PC-3 (cell line): ENCODE measurements around the gene RGS9. TPM values are rescaled to one million over a fixed set of nuclear protein-coding genes. Genes with fewer than 3 reads are reported as not detected.

Experiments
- ATAC-seq: fragments of 200-7000 bp; cut with Tn5 transposase; 2 replicates; pipeline ENCODE4 v1.9.1; 2020; ENCODE audit warnings: mild to moderate bottlenecking, moderate library complexity
- BruUV-seq: library from RNA; stranded (reverse); fragments of 400-500 nt; replicated peaks from 2 replicates; lab custom pipeline; 2021; lab: Mats Ljungman, UMichigan
- CTCF ChIA-PET: fragments of 300-600 bp; sonication (Branson Sonifier 250); formaldehyde crosslinking; loops from one replicate; lab custom pipeline; 2022; ENCODE audit warnings: antibody characterized with exemption; lab: Charles Lee
- POLR2A ChIA-PET: fragments of 300-600 bp; sonication (Branson Sonifier 250); formaldehyde crosslinking; loops from one replicate; lab custom pipeline; 2022; ENCODE audit warnings: antibody characterized with exemption; ENCODE audit not compliant: unreplicated experiment; lab: Charles Lee
- DNase-seq: peaks from one replicate; pipeline ENCODE4 v3.0.0-alpha.2; 2015
- H2AFZ ChIP-seq: fragments of 300-600 bp; sonication (generic); 2 replicates; pipeline ENCODE4 v1.6.0; 2016; ENCODE audit warnings: antibody characterized with exemption, low read length
- H3F3A ChIP-seq: fragments of 300-600 bp; sonication (generic); one replicate; pipeline ENCODE4 v1.6.0; 2017; ENCODE audit warnings: antibody characterized with exemption, low read length, control low read depth, mild to moderate bottlenecking; ENCODE audit not compliant: unreplicated experiment
- H3K27ac ChIP-seq: fragments of 300-600 bp; sonication (generic); 2 replicates; pipeline ENCODE4 v1.5.1; 2016; ENCODE audit warnings: mild to moderate bottlenecking, low read length
- H3K27me3 ChIP-seq: fragments of 300-600 bp; sonication (generic); 2 replicates; pipeline ENCODE4 v1.6.1; 2016; ENCODE audit warnings: low read length, mixed read lengths
- H3K36me3 ChIP-seq: fragments of 300-600 bp; sonication (generic); 2 replicates; pipeline ENCODE4 v1.6.1; 2016; ENCODE audit warnings: low read depth, mixed run types, low read length, mixed read lengths
- H3K4me1 ChIP-seq: fragments of 300-600 bp; sonication (generic); 2 replicates; pipeline ENCODE4 v1.5.1; 2016; ENCODE audit warnings: low read length; ENCODE audit not compliant: insufficient read depth
- H3K4me2 ChIP-seq: fragments of 300-600 bp; sonication (generic); 2 replicates; pipeline ENCODE4 v1.6.0; 2016; ENCODE audit warnings: low read length
- H3K4me3 ChIP-seq: fragments of 300-600 bp; sonication (generic); 2 replicates; pipeline ENCODE4 v1.5.1; 2016; ENCODE audit warnings: mild to moderate bottlenecking, low read length, mixed read lengths
- H3K79me2 ChIP-seq: fragments of 300-600 bp; sonication (generic); 2 replicates; pipeline ENCODE4 v1.6.1; 2017; ENCODE audit warnings: low read length, mixed read lengths
- H3K9ac ChIP-seq: fragments of 300-600 bp; sonication (generic); 2 replicates; pipeline ENCODE4 v1.6.0; 2016; ENCODE audit warnings: mild to moderate bottlenecking, low read length
- H3K9me2 ChIP-seq: fragments of 300-600 bp; sonication (generic); replicated peaks from 2 replicates; pipeline ENCODE4 v1.6.1; 2016; ENCODE audit warnings: mixed run types, low read length, mixed read lengths
- H3K9me3 ChIP-seq: fragments of 300-600 bp; sonication (generic); 2 replicates; pipeline ENCODE4 v1.6.1; 2016; ENCODE audit warnings: low read length, mixed read lengths
- H4K20me1 ChIP-seq: fragments of 300-600 bp; sonication (generic); 2 replicates; pipeline ENCODE4 v1.6.1; 2016; ENCODE audit warnings: low read length, mixed read lengths
- EZH2phosphoT487 ChIP-seq: fragments of 300-600 bp; sonication (generic); IDR thresholded peaks from 2 replicates; pipeline ENCODE4 v1.6.1; 2018; ENCODE audit warnings: mild to moderate bottlenecking, antibody characterized with exemption, low read length, borderline replicate concordance
- intact Hi-C: fragments of 100-400 bp; cut with micrococcal nuclease; formaldehyde crosslinking; loops from 2 replicates; pipeline ENCODE4 v1.9.0; 2023
- total RNA-seq: library from RNA; depleted of rRNA; stranded (reverse); fragments of >200 nt; gene quantifications from 2 replicates; pipeline ENCODE4 v1.2.3, GENCODE V29; 2014
- TF ChIP-seq, protein P1 (sequence below): fragments of 300-600 bp; sonication (generic); conservative IDR thresholded peaks from 2 replicates; pipeline ENCODE4 v1.5.1; 2017; ENCODE audit warnings: antibody characterized with exemption, low read depth, mild to moderate bottlenecking, low read length

RGS9 gene
- total RNA-seq, 1 experiment from 2014 or later: 2.7 TPM

DNA sequence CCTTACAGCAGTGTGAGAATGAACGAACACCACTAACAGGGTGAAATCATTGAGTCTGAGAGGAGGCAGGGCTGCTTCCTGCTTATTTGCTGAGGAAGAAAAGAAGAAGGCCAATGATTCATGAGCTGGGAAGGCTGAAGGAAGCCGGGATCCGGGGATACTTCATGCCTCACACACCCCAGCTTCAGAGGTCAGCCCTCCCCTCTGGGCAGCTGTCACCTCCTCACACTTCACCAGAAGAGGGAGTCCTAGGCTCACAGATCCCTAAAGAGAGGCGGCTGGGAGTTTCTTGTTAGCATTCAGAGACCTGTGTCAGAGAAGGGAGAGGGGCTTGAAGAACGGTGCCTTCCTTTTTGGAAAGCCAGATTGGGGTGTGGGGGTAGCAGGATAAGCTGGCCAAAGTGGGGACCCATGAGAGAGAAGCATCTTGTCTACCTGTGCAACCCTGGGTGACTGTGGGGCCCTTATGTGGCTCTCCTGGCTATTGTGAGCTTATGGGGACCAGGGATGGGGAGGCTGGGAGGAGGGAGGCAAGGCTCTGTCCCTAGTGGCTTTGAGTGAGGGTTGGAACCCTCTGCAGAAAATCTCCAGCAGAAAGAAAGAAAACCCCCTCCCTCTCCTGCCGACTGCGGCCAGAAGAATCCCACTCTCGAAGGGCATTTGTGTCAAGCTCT is 94.6 kb downstream of the RGS9 start:
- Histone ChIP-seq H3K9me2 (no peaks in the 10 kb centered on the region), H3K9ac (no peak overlapping the region), H3K27me3 (no peaks in the 10 kb centered on the region), H4K20me1 (no peaks in the 10 kb centered on the region), H3F3A (no peaks in the 10 kb centered on the region), H2AFZ (no peak overlapping the region), H3K4me3 (no peak overlapping the region), H3K36me3 (no peaks in the 10 kb centered on the region), H3K4me1 (peaks cover 33% of the 10 kb centered on the region), H3K4me2 (no peak overlapping the region), H3K79me2 (no peaks in the 10 kb centered on the region), H3K27ac (no peak overlapping the region), H3K9me3 (no peaks in the 10 kb centered on the region)
- ATAC-seq: peak; percentile 90
- intact Hi-C loops: loop anchor here (1.0 to 5.0 kb wide), 4 partner anchors 53 to 934 kb away; no protein-coding TSS in a partner anchor
- CTCF ChIA-PET: interaction anchor here (0.5 to 0.9 kb wide), 8 partner anchors 30 to 934 kb away, joined by 3 to 12 read pairs (median 3); no protein-coding TSS in a partner anchor
- no peak for TF ChIP-seq EZH2phosphoT487
- TF ChIP-seq, protein P1, sequence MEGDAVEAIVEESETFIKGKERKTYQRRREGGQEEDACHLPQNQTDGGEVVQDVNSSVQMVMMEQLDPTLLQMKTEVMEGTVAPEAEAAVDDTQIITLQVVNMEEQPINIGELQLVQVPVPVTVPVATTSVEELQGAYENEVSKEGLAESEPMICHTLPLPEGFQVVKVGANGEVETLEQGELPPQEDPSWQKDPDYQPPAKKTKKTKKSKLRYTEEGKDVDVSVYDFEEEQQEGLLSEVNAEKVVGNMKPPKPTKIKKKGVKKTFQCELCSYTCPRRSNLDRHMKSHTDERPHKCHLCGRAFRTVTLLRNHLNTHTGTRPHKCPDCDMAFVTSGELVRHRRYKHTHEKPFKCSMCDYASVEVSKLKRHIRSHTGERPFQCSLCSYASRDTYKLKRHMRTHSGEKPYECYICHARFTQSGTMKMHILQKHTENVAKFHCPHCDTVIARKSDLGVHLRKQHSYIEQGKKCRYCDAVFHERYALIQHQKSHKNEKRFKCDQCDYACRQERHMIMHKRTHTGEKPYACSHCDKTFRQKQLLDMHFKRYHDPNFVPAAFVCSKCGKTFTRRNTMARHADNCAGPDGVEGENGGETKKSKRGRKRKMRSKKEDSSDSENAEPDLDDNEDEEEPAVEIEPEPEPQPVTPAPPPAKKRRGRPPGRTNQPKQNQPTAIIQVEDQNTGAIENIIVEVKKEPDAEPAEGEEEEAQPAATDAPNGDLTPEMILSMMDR: peak; percentile 98
- POLR2A ChIA-PET: no interaction called here
- peak; percentile 91 for DNase-seq
- no TSS peak for BruUV-seq

DNA sequence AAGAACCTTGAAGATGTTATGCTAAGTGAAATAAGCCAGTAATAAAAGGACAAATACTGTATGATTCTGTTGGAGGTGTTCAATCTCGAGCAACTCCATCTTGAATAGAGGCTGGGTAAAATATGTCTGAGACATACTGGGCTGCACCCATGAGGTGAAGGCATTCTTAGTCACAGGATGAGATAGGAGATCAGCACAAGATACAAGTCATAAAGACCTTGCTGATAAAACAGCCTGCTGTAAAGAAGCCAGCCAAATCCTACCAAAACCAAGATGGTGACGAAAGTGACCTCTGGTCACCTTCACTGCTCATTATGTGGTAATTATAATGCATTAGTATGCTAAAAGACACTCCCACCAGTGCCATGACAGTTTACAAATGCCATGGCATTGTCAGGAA is 98.1 kb downstream of the RGS9 start:
- ChIA-PET CTCF (no interaction called here), POLR2A (no interaction called here)
- DNase-seq: peak; percentile 74
- Histone ChIP-seq H3K36me3 (no peaks in the 10 kb centered on the region), H3K27me3 (no peaks in the 10 kb centered on the region), H3K4me3 (peak overlapping the region; percentile 31; the same call in 1 of the 2 replicates), H3K27ac (peak overlapping the region; percentile 80), H3F3A (no peaks in the 10 kb centered on the region), H4K20me1 (no peaks in the 10 kb centered on the region), H3K9me3 (no peaks in the 10 kb centered on the region), H3K79me2 (no peaks in the 10 kb centered on the region), H3K4me1 (peaks cover 20% of the 10 kb centered on the region), H3K9ac (peak overlapping the region; percentile 17), H2AFZ (peak overlapping the region; percentile 59; the same call in 1 of the 2 replicates), H3K4me2 (peak overlapping the region; percentile 74), H3K9me2 (no peaks in the 10 kb centered on the region)
- intact Hi-C loops: no loop called here
- no peak for TF ChIP-seq EZH2phosphoT487
- ATAC-seq: peak; percentile 59
- no TSS peak for BruUV-seq

DNA sequence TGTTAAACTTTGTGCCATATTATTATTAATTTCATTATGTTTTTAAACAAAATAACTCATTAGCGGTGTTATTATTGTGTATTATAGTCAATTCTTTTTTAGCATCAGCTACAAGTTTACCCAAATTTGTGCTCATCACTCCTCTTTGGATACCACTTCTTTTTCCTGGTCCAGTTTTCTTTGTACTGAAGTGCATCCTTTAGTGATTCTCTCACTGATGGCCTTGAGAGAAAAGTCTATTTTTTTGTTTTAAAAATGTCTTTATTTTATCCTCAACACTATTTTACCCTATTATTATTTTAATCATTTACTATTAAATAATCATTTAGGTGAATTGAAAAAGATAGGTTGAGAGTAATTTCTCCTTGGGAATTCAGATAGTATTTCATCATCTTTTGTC is 99.2 kb downstream of the RGS9 start:
- no peaks in the 10 kb centered on the region for H3K36me3 ChIP-seq
- no peaks in the 10 kb centered on the region for H3K9me3 ChIP-seq
- H2AFZ ChIP-seq: no peak overlapping the region
- peaks cover 20% of the 10 kb centered on the region for H3K4me1 ChIP-seq
- ChIA-PET CTCF (no interaction called here), POLR2A (interaction anchor here (0.7 kb wide), 1 partner anchor 224 kb away, joined by 4 read pairs; no protein-coding TSS in a partner anchor)
- no peaks in the 10 kb centered on the region for H3F3A ChIP-seq
- DNase-seq (no peak), ATAC-seq (no peak)
- no peaks in the 10 kb centered on the region for H3K79me2 ChIP-seq
- no peak overlapping the region for H3K9ac ChIP-seq
- H3K27me3 ChIP-seq: no peaks in the 10 kb centered on the region
- no peaks in the 10 kb centered on the region for H4K20me1 ChIP-seq
- intact Hi-C loops: no loop called here
- no peaks in the 10 kb centered on the region for H3K9me2 ChIP-seq
- no peak overlapping the region for H3K4me2 ChIP-seq
- no peak overlapping the region for H3K4me3 ChIP-seq
- TF ChIP-seq EZH2phosphoT487: no peak
- no peak overlapping the region for H3K27ac ChIP-seq
- BruUV-seq: no TSS peak
